Measurements from ENCODE around the gene KNTC1. TPM values are rescaled to one million over a fixed set of nuclear protein-coding genes. Genes with fewer than 3 reads are reported as not detected.
"Not testable (repeated sequence)": the region's sequence is repeated elsewhere in the genome, so short reads cannot be mapped to it uniquely, and the experiment has no call there.

KNTC1 gene
- total RNA-seq (2014; rRNA removed; shearing (Covaris generic)), result 36.5 and 44.7 TPM in 2 replicates

DNA sequence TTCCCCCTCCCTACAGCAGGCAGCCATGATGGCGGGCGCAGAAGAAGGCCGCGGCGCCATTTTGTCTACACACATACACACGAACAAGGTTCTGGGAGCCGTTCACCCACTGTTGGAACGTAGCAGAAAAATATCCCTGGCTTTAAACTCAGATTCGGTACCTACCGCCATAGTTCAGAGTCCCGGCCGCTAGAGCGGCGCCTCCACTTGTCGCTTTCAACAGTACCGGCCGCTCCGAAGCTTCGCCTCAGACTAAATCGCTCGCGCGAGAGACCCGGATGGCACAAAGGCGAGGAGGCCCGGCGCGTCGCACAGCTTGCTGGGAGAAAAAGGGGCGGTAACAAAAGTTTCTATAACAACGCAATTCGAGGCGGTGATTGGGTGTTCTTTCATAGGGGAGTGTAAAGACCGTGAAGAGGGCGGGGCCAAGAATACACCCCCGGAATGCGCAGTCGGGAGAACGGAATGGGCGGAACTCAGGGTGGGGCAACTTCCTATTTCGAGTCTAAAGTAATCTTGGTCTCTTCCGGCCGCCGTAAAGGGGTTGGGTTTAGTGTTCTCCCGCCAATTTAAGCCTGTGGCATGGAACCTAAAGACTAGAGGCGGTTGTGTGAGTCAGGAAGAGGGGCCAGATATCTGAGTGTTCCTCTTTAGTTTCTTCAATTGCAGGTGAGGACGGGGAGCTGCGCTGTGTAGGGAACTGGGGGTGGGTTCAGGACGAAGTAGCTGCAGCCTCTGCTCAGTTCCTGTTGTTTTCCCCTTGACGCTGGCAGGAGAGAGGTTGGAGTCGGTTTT is at the start of gene KNTC1, which contains the start of gene RSRC2:
TSS of gene KNTC1 (plus strand) at position 567 of the 795 bp plus-strand sequence. CDS start 2,815 bp downstream, outside the sequence.
TSS of gene RSRC2 (minus strand) at position 254 of the 795 bp plus-strand sequence. CDS start at position 171, 83 bp downstream.
- DNase-seq (ENCODE audit: low read depth), result peak; percentile 99

DNA sequence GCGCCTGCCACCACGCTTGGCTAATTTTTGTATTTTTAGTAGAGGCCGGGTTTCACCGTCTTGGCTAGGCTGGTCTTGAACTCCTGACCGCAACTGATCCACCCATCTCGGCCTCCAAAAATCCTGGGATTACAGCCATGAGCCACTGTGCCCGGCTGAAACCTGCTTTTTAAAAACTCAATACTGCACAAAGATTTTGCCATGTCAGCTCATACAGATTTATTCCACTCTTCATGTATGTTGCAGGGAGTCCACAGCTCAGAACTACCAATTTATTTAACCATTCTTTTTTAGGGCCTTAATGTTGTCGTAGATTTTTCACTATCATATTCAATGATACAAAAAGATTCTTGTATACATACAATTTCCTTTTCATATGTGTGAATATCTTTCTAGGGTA is 46.3 kb upstream of the KNTC1 start:
- DNase-seq (ENCODE audit: low read depth), result no peak

DNA sequence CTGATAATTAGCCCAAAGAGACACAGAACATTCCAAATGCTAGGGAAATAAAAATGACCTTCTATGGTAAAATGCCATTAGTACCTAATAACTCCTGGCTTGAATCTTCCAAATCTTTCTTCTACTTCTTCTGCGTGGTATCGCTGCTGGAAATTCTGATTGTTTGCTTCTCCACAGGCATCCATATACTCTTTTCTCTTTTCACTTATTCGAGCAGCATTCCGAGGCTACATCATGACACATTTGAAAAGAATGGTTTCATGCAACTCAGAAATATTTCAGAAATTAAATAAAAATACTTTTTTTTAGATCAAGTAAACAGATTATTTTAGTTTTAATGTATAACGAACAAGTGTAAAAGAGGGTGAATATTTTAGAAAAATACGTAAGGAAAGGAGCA is 45.2 kb upstream of the KNTC1 start:
- DNase-seq (ENCODE audit: low read depth), result no peak

- DNase-seq (ENCODE audit: low read depth), result no peak
Measured at GRCh38 chr12:122483969-122484368, 43.1 kb upstream of the KNTC1 start.

DNA sequence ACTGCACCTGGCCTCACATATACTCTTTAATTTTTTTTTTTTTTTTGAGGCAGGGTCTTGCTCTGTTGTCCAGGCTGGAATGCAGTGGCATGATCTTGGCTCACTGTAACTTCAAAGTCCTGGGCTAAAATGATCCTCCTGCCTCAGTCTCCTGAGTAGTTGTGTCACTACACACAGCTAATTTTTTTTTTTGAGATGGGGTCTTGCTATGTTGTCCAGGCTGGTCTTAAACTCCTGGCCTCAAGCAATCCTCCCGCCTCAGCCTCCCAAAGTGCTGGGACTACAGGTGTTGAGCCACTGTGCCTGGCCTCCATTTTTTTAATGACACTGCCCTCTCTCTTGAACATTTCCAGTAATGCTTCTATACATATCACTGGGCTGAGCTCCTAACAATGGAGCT is 42.7 kb upstream of the KNTC1 start:
- not testable (repeated sequence) for DNase-seq (ENCODE audit: low read depth)

- not testable (repeated sequence) for DNase-seq (ENCODE audit: low read depth)
Measured at GRCh38 chr12:122486360-122486759, 40.7 kb upstream of the KNTC1 start.

GRCh38 chr12:122486805-122487426 is 40.1 kb upstream of the KNTC1 start:
- DNase-seq (ENCODE audit: low read depth), result no peak

DNA sequence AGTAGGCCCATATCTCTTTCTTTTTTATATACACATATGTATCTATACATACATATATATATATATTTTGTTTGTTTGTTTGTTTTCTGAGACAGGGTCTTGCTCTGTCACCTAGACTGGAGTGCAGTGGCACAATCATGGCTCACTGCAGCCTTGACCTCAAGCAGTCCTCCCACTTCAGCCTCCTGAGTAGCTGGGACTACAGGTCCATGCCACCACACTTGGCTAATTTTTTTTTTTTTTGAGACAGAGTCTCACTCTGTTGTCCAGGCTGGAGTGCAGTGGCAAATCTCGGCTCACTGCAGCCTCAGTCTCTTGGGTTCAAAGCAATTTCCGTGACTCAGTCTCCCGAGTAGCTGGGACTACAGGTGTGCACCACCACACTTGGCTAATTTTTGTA is 39.2 kb upstream of the KNTC1 start:
- not testable (repeated sequence) for DNase-seq (ENCODE audit: low read depth)

DNA sequence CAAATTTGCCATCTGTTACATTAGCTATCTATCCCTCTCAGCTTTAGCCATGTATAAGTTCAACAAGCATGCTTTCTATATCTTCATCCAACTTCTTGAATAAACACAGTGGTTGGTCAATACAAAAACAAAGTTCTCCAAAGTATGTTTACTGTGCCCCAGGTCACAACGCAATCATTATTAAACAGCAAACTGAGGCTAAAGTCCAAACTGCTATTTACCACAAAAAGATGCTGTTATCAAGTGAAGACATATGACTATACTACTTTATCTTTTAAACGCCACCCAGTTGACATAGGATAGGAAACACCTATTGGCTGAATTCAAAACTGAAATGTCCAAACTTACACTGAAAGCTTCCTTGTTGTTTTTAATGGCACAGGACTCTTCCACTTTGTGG is 38.0 kb upstream of the KNTC1 start:
- no peak for DNase-seq (ENCODE audit: low read depth)

DNA sequence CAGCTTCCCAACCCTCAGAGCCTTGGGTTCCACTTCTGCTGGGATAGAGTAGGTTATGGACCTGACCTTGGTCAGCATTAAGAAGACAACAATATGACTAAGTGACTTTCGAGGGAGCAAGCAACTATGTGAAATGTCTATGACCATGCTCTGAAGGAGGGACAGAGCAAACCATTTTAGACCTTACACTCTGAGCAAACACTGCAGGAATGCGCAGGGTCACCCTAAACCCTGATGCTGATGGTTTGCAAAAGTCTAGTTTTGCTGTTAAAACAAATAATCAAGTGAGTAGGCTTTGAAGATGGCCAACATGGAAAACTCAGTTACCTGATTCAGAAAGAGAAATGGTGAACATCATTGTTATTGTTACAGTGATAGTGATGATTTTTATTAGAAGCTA is 35.1 kb upstream of the KNTC1 start:
- DNase-seq (ENCODE audit: low read depth), result no peak

GRCh38 chr12:122493222-122493621 is 33.8 kb upstream of the KNTC1 start:
- DNase-seq (ENCODE audit: low read depth), result not testable (repeated sequence)

GRCh38 chr12:122495258-122495657 is 31.8 kb upstream of the KNTC1 start:
- DNase-seq (ENCODE audit: low read depth), result no peak

DNA sequence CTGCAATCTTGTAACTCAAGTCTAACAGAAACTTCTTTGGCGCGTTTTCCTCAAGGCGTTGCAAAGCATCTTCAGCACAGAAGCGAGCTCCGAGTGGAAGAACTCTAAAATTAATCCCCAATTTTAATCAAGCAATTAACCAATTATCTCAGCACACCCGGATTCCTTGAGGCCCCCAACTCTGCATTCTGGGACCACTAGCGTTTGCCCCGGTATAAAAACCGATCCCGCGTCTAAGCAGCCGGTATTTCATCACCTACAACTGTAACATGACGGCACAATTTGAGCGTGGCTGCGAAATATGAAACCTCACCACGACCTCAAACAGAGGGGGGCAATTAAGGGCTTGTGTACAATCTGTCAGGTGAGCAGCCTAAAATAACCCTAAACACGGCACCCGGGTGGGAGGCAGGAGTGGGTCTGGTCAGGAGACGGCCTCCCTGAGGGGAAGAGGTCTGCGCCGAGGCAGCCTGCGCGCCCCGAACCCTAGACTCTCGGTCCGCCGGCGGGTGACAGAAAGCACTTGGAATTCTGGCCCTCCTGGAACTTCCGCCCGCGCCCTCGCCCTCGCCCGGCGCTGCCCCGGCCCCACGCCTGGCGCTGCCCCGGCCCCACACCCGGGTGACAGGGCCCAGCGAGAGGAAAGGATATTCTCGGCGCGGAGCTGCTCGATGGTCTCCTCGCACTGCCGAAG is 26.9 kb upstream of the KNTC1 start:
- peak; percentile 70 for DNase-seq (ENCODE audit: low read depth)

DNA sequence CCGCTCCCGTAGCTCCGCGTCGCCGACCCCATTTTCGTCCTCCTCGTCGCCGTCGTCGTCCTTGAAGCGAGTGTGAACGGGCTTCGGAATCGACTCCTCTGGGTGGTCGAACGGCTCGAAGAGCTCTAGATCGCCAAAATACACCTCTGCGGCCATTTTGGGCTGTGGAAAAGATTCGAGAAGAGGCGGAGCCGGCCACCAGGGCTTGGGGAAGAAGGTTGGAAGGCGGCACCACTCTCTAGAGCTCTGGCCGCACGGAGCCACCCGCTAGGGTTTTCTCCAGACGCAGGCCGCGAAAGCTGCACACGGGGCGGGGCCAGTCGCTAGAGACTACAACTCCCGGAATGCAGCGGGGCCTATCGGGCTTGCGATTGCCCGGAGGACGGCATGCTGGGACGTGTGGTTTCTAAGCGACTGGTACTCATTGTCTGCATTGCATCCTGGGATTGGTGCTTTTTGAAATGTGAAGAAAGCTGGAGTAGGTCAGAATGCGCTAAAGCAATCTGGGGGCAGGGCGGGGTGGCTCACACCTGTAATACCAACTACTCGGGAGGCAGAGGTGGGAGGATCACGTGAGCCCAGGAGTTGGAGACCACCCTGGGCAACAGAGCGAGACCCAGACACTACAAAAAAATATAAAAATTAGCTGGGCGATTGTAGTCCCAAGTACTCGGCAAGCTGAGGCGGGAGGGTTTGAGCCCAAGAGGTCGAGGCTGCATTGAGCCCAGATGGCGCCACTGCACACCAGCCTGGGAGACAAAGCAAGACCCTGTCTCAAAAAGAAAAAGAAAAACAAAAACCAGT is 26.2 kb upstream of the KNTC1 start, which contains the start of gene ZCCHC8:
TSS of gene ZCCHC8 (minus strand) at position 248 of the 804 bp plus-strand sequence. CDS start at position 156, 92 bp downstream.
- peak; percentile 98 for DNase-seq (ENCODE audit: low read depth)

GRCh38 chr12:122501489-122501989 is 25.5 kb upstream of the KNTC1 start:
- no peak for DNase-seq (ENCODE audit: low read depth)

DNA sequence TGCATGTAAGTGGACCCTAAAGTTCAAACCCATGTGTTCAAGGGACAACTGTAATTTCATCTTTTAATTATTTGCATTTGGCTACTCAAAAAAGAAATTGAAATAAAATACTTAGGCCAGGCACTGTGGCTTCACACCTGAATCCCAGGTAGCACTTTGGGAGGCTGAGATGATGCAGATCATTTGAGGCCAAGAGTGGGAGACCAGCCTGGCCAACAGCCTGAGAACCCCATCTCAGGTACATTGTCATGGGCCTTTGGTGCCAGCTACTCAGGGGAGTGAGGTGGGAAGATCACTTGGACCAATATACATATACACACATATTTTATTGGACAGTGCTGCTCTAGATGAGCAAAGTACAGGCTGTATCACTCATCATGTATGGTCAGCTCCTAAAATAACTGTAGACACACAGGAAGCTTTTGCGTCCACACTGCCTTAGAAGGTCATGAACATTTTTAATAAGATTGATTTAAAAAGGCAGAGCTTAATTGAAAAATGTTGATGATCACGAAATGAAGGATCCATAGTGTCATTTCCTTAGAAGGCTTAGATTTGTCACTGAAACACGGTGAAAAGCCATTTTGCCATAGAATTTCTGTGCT is 23.8 kb upstream of the KNTC1 start:
- peak; percentile 10 for DNase-seq (ENCODE audit: low read depth)

DNA sequence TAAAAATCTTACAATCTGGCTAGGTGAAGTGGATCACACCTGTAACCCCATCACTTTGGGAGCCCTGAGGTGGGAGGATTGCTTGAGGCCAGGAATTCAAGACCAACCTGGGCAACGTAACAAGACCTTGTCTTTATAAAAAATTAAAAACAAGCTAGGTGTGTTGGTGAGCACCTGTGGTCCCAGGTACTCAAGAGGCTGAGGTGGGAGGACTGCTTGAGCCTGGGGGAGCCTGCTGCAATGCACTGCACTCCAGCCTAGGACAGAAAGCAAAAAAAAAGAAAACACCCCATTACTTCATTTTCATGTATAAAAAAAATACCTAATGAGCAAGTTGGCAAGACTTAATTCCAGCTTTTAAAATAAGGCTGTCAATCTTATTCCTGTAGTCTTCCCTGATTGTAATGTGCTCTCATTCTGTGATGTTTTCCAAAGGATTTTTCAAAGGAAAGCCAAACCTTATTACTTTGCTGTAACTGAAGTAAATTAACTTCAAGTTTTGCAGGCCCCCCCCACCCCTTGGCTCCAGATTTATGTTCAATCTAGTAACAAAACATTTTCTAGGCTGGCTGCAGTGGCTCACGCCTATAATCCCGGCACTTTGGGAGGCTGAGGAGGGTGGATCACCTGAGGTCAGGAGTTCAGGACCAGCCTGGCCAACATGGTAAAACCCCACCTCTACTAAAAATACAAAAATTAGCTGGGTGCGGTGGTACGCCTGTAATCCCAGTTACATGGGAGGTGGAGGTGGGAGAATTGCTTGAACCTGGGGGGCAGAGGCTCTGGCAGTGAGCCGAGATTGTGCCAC is 23.1 kb upstream of the KNTC1 start:
- DNase-seq (ENCODE audit: low read depth), result no peak

DNA sequence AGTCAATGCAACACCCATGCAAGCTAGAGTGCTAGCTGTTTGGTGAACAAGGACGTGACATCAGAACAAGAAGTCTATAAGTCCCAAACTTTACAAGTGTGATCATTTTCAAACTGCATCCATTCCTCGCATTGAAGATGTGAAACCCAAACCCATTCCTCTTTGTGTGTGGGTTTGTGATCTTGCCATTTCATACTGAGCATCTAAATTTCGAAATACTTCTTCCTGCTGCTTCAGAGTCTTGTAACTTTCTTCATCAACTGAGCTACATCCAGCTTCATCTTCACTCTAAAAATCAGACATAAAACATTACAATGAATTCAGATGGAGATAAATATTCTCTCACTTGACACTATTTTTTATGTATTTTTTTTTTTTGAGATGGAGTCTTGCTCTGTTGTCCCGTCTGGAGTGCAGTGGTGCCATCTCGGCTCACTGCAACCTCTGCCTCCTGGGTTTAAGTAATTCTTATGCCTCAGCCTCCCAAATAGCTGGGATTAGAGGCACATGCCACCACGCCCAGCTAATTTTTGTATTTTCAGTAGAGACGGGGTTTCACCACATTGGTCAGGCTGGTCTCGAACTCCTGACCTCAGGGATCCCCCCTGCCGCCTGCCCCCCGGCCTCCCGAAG is 21.5 kb upstream of the KNTC1 start:
- DNase-seq (ENCODE audit: low read depth), result no peak

DNA sequence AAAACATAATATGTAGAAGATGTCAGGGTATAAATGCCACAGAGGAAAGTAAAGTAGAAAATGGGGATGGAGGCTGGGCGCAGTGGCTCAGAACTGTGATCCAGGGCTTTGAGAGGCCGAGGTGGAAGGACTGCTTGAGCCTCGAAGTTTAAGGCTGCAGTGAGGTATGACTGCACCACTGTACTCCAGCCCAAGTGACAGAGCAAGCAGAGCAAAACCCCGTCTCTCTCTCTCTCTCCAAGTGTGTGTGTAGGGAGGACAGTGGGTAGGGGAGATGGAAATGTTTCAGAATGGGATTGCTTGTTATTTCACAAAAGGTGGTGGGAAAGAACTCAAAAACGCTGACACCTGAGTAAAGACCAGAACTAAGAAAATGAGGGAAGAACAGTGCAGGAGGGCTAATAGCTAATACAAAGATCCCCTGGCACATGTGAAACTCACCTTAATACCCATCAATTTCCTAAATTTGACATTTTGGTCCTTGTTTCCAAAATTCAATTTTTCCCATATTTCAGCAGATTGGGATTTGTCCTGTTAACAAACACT is 20.6 kb upstream of the KNTC1 start:
- DNase-seq (ENCODE audit: low read depth), result no peak

Measured in M059J (cell line).